SK-N-SH treated with all-trans-retinoic acid at 6 μM for 48 hours (cell line): ENCODE data around the gene NTM.

Source experiments
- CREB5 ChIP-seq: fragments of 250-450 bp; sonication (Bioruptor Pico); IDR thresholded peaks from 2 replicates; pipeline ENCODE4 v1.5.1; 2020; ENCODE audit warnings: low read depth, mild to moderate bottlenecking, moderate library complexity
- CSDC2 ChIP-seq: fragments of 250-450 bp; sonication (Bioruptor Pico); IDR thresholded peaks from 2 replicates; pipeline ENCODE4 v1.5.0; 2020; ENCODE audit warnings: mild to moderate bottlenecking, moderate library complexity
- ISL1 ChIP-seq: fragments of 250-450 bp; sonication (Bioruptor Pico); IDR thresholded peaks from 2 replicates; pipeline ENCODE4 v2.1.2; 2022; ENCODE audit warnings: mild to moderate bottlenecking, moderate library complexity
- PPARA ChIP-seq: fragments of 250-450 bp; sonication (Bioruptor Pico); IDR thresholded peaks from 2 replicates; pipeline ENCODE4 v1.5.0; 2020; ENCODE audit warnings: mild to moderate bottlenecking, borderline replicate concordance
- RARB ChIP-seq: fragments of 250-450 bp; sonication (Bioruptor Pico); IDR thresholded peaks from 2 replicates; pipeline ENCODE4 v1.8.0; 2021; ENCODE audit warnings: mild to moderate bottlenecking, moderate library complexity
- ZC3H10 ChIP-seq: fragments of 250-450 bp; sonication (Bioruptor Pico); IDR thresholded peaks from 2 replicates; pipeline ENCODE4 v1.5.1; 2021; ENCODE audit warnings: mild to moderate bottlenecking, moderate library complexity
- ZFP3 ChIP-seq: fragments of 250-450 bp; sonication (Bioruptor Pico); IDR thresholded peaks from 2 replicates; pipeline ENCODE4 v1.5.0; 2020; ENCODE audit warnings: mild to moderate bottlenecking, moderate library complexity
- ZFP30 ChIP-seq: fragments of 450-650 bp; formaldehyde crosslinking; IDR thresholded peaks from 2 replicates; pipeline ENCODE4 v1.5.0; 2022; ENCODE audit warnings: mild to moderate bottlenecking, moderate library complexity

GRCh38 chr11:131378931-131379330 is 8.5 kb downstream of the NTM start:
- TF ChIP-seq RARB (CRISPR knock-in tag), result no peak
- no peak for TF ChIP-seq PPARA (CRISPR knock-in tag)
- no peak for TF ChIP-seq CREB5 (CRISPR knock-in tag)
- TF ChIP-seq ISL1 (CRISPR knock-in tag), result no peak
- TF ChIP-seq ZC3H10 (CRISPR knock-in tag), result no peak
- no peak for TF ChIP-seq ZFP30
- no peak for TF ChIP-seq CSDC2 (CRISPR knock-in tag)
- TF ChIP-seq ZFP3, result no peak
